ENCODE measurements around the gene SUN1.
"Not testable (repeated sequence)": the region's sequence is repeated elsewhere in the genome, so short reads cannot be mapped to it uniquely, and the experiment has no call there.

DNA sequence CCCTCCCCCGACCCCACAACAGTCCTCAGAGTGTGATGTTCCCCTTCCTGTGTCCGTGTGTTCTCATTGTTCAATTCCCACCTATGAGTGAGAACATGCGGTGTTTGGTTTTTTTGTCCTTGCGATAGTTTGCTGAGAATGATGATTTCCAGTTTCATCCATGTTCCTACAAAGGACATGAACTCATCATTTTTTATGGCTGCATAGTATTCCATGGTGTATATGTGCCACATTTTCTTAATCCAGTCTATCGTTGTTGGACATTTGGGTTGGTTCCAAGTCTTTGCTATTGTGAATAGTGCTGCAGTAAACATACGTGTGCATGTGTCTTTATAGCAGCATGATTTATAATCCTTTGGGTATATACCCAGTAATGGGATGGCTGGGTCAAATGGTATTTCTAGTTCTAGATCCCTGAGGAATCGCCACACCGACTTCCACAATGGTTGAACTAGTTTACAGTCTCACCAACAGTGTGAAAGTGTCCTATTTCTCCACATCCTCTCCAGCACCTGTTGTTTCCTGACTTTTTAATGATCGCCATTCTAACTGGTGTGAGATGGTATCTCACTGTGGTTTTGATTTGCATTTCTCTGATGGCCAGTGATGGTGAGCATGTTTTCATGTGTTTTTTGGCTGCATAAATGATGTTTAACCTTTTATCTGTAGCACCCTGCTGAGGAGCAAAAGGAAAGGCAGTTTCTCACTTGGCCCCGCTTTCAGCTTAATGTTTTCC, 35.7 kb upstream of the SUN1 start:
- TF ChIP-seq MTA1 (IDR thresholded peaks at IDR 0.05; ENCODE audit: borderline replicate concordance); ATF2 (CRISPR knock-in tag; IDR thresholded peaks at IDR 0.05); CEBPG (CRISPR knock-in tag; IDR thresholded peaks at IDR 0.05); CEBPG (tag; conservative IDR thresholded peaks at IDR 0.05 in 1 of 2, IDR thresholded peaks at IDR 0.05 in 1 of 2); POLR2AphosphoS2 (IDR thresholded peaks at IDR 0.05; ENCODE audit: low read length); RAD21 (CRISPR knock-in tag; conservative IDR thresholded peaks at IDR 0.05 in 1 of 2, IDR thresholded peaks at IDR 0.05 in 1 of 2); POLR2AphosphoS5 (IDR thresholded peaks at IDR 0.05; ENCODE audit: control insufficient read depth, insufficient read depth, low read depth, low read length); U2AF2 (optimal IDR thresholded peaks at IDR 0.05; ENCODE audit: low read depth, low read length): not testable (repeated sequence)
- TF ChIP-seq, protein P1, sequence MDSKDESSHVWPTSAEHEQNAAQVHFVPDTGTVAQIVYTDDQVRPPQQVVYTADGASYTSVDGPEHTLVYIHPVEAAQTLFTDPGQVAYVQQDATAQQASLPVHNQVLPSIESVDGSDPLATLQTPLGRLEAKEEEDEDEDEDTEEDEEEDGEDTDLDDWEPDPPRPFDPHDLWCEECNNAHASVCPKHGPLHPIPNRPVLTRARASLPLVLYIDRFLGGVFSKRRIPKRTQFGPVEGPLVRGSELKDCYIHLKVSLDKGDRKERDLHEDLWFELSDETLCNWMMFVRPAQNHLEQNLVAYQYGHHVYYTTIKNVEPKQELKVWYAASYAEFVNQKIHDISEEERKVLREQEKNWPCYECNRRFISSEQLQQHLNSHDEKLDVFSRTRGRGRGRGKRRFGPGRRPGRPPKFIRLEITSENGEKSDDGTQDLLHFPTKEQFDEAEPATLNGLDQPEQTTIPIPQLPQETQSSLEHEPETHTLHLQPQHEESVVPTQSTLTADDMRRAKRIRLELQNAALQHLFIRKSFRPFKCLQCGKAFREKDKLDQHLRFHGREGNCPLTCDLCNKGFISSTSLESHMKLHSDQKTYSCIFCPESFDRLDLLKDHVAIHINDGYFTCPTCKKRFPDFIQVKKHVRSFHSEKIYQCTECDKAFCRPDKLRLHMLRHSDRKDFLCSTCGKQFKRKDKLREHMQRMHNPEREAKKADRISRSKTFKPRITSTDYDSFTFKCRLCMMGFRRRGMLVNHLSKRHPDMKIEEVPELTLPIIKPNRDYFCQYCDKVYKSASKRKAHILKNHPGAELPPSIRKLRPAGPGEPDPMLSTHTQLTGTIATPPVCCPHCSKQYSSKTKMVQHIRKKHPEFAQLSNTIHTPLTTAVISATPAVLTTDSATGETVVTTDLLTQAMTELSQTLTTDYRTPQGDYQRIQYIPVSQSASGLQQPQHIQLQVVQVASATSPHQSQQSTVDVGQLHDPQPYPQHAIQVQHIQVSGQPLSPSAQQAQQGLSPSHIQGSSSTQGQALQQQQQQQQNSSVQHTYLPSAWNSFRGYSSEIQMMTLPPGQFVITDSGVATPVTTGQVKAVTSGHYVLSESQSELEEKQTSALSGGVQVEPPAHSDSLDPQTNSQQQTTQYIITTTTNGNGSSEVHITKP (IDR thresholded peaks at IDR 0.05; ENCODE audit: partially characterized antibody): not testable (repeated sequence)
